ENCODE data around the gene C19orf53.

DNA sequence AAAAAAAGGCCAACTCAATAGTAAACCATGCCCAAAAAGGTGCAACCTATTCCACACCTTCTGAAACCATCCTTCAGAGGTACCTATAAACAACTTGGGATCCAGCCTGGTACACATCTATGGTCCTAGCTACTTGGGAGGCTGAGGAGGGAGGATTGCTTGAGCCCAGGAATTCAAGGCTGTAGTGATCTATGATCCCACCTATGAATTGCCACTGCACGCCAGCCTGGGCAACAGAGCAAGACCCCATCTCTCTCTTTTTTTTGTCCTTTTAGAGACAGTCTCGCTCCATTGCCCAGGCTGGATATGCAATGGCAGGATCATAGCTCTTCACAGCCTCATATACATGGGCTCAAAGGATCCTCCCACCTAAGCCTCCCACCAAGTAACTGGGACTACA, 47.0 kb downstream of the C19orf53 start:
- TF ChIP-seq SP1 (CRISPR knock-in tag; IDR thresholded peaks at IDR 0.05): no peak
- no peak for TF ChIP-seq ZNF217 (CRISPR knock-in tag; IDR thresholded peaks at IDR 0.05)
- TF ChIP-seq, protein P1, sequence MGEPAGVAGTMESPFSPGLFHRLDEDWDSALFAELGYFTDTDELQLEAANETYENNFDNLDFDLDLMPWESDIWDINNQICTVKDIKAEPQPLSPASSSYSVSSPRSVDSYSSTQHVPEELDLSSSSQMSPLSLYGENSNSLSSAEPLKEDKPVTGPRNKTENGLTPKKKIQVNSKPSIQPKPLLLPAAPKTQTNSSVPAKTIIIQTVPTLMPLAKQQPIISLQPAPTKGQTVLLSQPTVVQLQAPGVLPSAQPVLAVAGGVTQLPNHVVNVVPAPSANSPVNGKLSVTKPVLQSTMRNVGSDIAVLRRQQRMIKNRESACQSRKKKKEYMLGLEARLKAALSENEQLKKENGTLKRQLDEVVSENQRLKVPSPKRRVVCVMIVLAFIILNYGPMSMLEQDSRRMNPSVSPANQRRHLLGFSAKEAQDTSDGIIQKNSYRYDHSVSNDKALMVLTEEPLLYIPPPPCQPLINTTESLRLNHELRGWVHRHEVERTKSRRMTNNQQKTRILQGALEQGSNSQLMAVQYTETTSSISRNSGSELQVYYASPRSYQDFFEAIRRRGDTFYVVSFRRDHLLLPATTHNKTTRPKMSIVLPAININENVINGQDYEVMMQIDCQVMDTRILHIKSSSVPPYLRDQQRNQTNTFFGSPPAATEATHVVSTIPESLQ (CRISPR knock-in tag; IDR thresholded peaks at IDR 0.05): no peak
- TF ChIP-seq HNRNPLL (IDR thresholded peaks at IDR 0.05; ENCODE audit: low read depth, low read length, poor library complexity, severe bottlenecking): no peak
- TF ChIP-seq, protein P2, sequence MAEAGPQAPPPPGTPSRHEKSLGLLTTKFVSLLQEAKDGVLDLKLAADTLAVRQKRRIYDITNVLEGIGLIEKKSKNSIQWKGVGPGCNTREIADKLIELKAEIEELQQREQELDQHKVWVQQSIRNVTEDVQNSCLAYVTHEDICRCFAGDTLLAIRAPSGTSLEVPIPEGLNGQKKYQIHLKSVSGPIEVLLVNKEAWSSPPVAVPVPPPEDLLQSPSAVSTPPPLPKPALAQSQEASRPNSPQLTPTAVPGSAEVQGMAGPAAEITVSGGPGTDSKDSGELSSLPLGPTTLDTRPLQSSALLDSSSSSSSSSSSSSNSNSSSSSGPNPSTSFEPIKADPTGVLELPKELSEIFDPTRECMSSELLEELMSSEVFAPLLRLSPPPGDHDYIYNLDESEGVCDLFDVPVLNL (CRISPR knock-in tag; IDR thresholded peaks at IDR 0.05; ENCODE audit: low read depth): no peak

Measured in K562 (cell line).